GM10266 (cell line): ENCODE data around the gene YJEFN3.

ENCODE experiments used
- DNase-seq: peaks from one replicate; pipeline ENCODE4 v3.0.0; 2012; ENCODE audit errors: extremely low spot score
- CTCF ChIP-seq: IDR thresholded peaks from 2 replicates; pipeline ENCODE4 v1.5.1; 2012; ENCODE audit warnings: mild to moderate bottlenecking, low read depth; ENCODE audit not compliant: control insufficient read depth, insufficient read depth; ENCODE audit errors: missing control alignments

YJEFN3 gene

GRCh38 chr19:19492026-19492610 lies 36.6 kb upstream of the YJEFN3 start:
- no peak for TF ChIP-seq CTCF
- no peak for DNase-seq

- DNase-seq, result no peak
- TF ChIP-seq CTCF, result no peak
These were observed 34.7 kb upstream of the YJEFN3 start for GRCh38 chr19:19493841-19494546.

- TF ChIP-seq CTCF, result no peak
- no peak for DNase-seq
These were observed 32.8 kb upstream of the YJEFN3 start for GRCh38 chr19:19495614-19496603.

- no peak for DNase-seq
- no peak for TF ChIP-seq CTCF
These were observed 30.3 kb upstream of the YJEFN3 start for GRCh38 chr19:19498255-19498991.

- no peak for TF ChIP-seq CTCF
- no peak for DNase-seq
These were observed 29.3 kb upstream of the YJEFN3 start for GRCh38 chr19:19499272-19499995.

- DNase-seq, result no peak
- no peak for TF ChIP-seq CTCF
These were observed 27.6 kb upstream of the YJEFN3 start for GRCh38 chr19:19500975-19501644.
